HepG2 (cell line): ENCODE results near the gene REM2.
"Not testable (repeated sequence)": the region's sequence is repeated elsewhere in the genome, so short reads cannot be mapped to it uniquely, and the experiment has no call there.

Experiments
- DDIT3 ChIP-seq: sonication (generic); formaldehyde crosslinking; IDR thresholded peaks from 2 replicates; pipeline ENCODE4 v1.4.0; 2020; ENCODE audit warnings: mild to moderate bottlenecking, missing genetic modification reagents
- ETV6 ChIP-seq: sonication (generic); formaldehyde crosslinking; conservative IDR thresholded peaks from 2 replicates; pipeline ENCODE4 v1.4.0; 2020; ENCODE audit warnings: missing genetic modification reagents
- KDM1A ChIP-seq: IDR thresholded peaks from 2 replicates; pipeline ENCODE4 v1.6.1; 2016; ENCODE audit warnings: missing compliant biosample characterization
- POLR2AphosphoS5 ChIP-seq: IDR thresholded peaks from 2 replicates; pipeline ENCODE4 v1.6.1; 2012; ENCODE audit warnings: low read depth, low read length
- SMAD3 ChIP-seq: sonication (generic); formaldehyde crosslinking; IDR thresholded peaks from 2 replicates; pipeline ENCODE4 v1.4.0; 2020; ENCODE audit warnings: missing genetic modification reagents
- ZC3H4 ChIP-seq: sonication (generic); formaldehyde crosslinking; IDR thresholded peaks from 2 replicates; pipeline ENCODE4 v1.4.0; 2020; ENCODE audit warnings: missing genetic modification reagents, borderline replicate concordance
- ZNF282 ChIP-seq: fragments of 450-650 bp; IDR thresholded peaks from 2 replicates; pipeline ENCODE4 v1.6.1; 2018; ENCODE audit not compliant: partially characterized antibody
- ZNF552 ChIP-seq: sonication (generic); formaldehyde crosslinking; IDR thresholded peaks from 2 replicates; pipeline ENCODE4 v1.9.0; 2022; ENCODE audit warnings: missing genetic modification reagents, mild to moderate bottlenecking, borderline replicate concordance

- TF ChIP-seq ZC3H4 (CRISPR knock-in tag); POLR2AphosphoS5; ZNF552 (CRISPR knock-in tag); ZNF282; DDIT3 (CRISPR knock-in tag); ETV6 (CRISPR knock-in tag); KDM1A; SMAD3: not testable (repeated sequence)
These were observed 31.8 kb downstream of the REM2 start for GRCh38 chr14:22914836-22915235.
